Upper lobe of right lung (tissue), 1 donor: ENCODE results near the gene ZFHX3. TPM values are rescaled to one million over a fixed set of nuclear protein-coding genes. Genes with fewer than 3 reads are reported as not detected.
A peak's percentile ranks its signal among the peaks of the same experiment; 100 is the strongest.

ENCODE experiments used
- ATAC-seq: fragments of 200-7000 bp; cut with Tn5 transposase; one replicate; pipeline ENCODE4 v1.9.1; 2020; ENCODE audit warnings: mild to moderate bottlenecking, moderate library complexity
- DNase-seq: peaks from one replicate; pipeline ENCODE4 v3.0.0-alpha.2; 2020
- H3K27ac ChIP-seq: fragments of 200-600 bp; one replicate; pipeline ENCODE4 v1.8.0; 2022
- H3K27me3 ChIP-seq: fragments of 200-600 bp; one replicate; pipeline ENCODE4 v1.8.0; 2022; ENCODE audit warnings: mild to moderate bottlenecking
- H3K36me3 ChIP-seq: fragments of 200-600 bp; one replicate; pipeline ENCODE4 v1.8.0; 2022
- H3K4me1 ChIP-seq: fragments of 200-600 bp; one replicate; pipeline ENCODE4 v1.8.0; 2022
- H3K4me3 ChIP-seq: fragments of 200-600 bp; one replicate; pipeline ENCODE4 v1.8.0; 2022; ENCODE audit warnings: mild to moderate bottlenecking
- H3K9me3 ChIP-seq: fragments of 200-600 bp; one replicate; pipeline ENCODE4 v1.8.0; 2022
- CTCF ChIP-seq: fragments of 200-600 bp; IDR thresholded peaks from one replicate; pipeline ENCODE4 v1.8.0; 2022; ENCODE audit warnings: antibody characterized with exemption
- intact Hi-C: fragments of 100-400 bp; cut with DNase I; formaldehyde crosslinking; loops from one replicate; pipeline ENCODE4 v1.11.0; 2022
- total RNA-seq: library from RNA; stranded (reverse); fragmentation: NEBNext Ultra II Directional; extraction: Animal tissue kit (Norgen Biotek cat#: 25700); gene quantifications from one replicate; pipeline ENCODE4 v1.2.1, GENCODE V29; 2021
- donor health status: DM: no; HTN: yes; CAD: no; lungs with severe emphysema.

The ZFHX3 gene
- total RNA-seq, 1 donor from 2014 or later, result 29.0 TPM

GRCh38 chr16:72940886-72941285 lies 107.0 kb downstream of the ZFHX3 start:
- TF ChIP-seq CTCF, result no peak
- Histone ChIP-seq H3K27ac (no peak overlapping the region), H3K36me3 (no peaks in the 10 kb centered on the region), H3K9me3 (no peaks in the 10 kb centered on the region), H3K4me3 (no peak overlapping the region), H3K4me1 (peaks cover 18% of the 10 kb centered on the region), H3K27me3 (no peaks in the 10 kb centered on the region)
- ATAC-seq, result no peak
- DNase-seq, result no peak
- intact Hi-C loops, result loop anchor here (10.0 kb wide), 1 partner anchor 106 kb away; no protein-coding TSS in a partner anchor

GRCh38 chr16:72939247-72939646 lies 108.7 kb downstream of the ZFHX3 start:
- ATAC-seq, result no peak
- DNase-seq, result no peak
- H3K4me1 ChIP-seq, result peaks cover 29% of the 10 kb centered on the region
- H3K9me3 ChIP-seq, result no peaks in the 10 kb centered on the region
- H3K36me3 ChIP-seq, result no peaks in the 10 kb centered on the region
- TF ChIP-seq CTCF, result no peak
- no peak overlapping the region for H3K4me3 ChIP-seq
- intact Hi-C loops, result no loop called here
- H3K27me3 ChIP-seq, result no peaks in the 10 kb centered on the region
- peak overlapping the region; percentile 70 for H3K27ac ChIP-seq

- Histone ChIP-seq H3K36me3 (no peaks in the 10 kb centered on the region), H3K4me1 (peaks cover 31% of the 10 kb centered on the region), H3K27me3 (no peaks in the 10 kb centered on the region), H3K9me3 (no peaks in the 10 kb centered on the region), H3K4me3 (no peak overlapping the region), H3K27ac (peak overlapping the region; percentile 70)
- TF ChIP-seq CTCF, result no peak
- ATAC-seq (peak; percentile 67), DNase-seq (no peak)
- intact Hi-C loops, result no loop called here
Measured at GRCh38 chr16:72938795-72939164, 109.1 kb downstream of the ZFHX3 start.

- peaks cover 31% of the 10 kb centered on the region for H3K4me1 ChIP-seq
- H3K27me3 ChIP-seq, result no peaks in the 10 kb centered on the region
- DNase-seq (no peak), ATAC-seq (no peak)
- H3K36me3 ChIP-seq, result no peaks in the 10 kb centered on the region
- no peak for TF ChIP-seq CTCF
- H3K9me3 ChIP-seq, result no peaks in the 10 kb centered on the region
- intact Hi-C loops, result no loop called here
- H3K27ac ChIP-seq, result peak overlapping the region; percentile 70
- H3K4me3 ChIP-seq, result no peak overlapping the region
Measured at GRCh38 chr16:72937916-72938794, 109.8 kb downstream of the ZFHX3 start.

- DNase-seq (no peak), ATAC-seq (no peak)
- Histone ChIP-seq H3K27ac (no peak overlapping the region), H3K36me3 (no peaks in the 10 kb centered on the region), H3K9me3 (no peaks in the 10 kb centered on the region), H3K4me1 (peaks cover 33% of the 10 kb centered on the region), H3K4me3 (no peak overlapping the region), H3K27me3 (no peaks in the 10 kb centered on the region)
- TF ChIP-seq CTCF, result no peak
- intact Hi-C loops, result no loop called here
Measured at GRCh38 chr16:72937360-72937759, 110.6 kb downstream of the ZFHX3 start.
